ENCODE measurements around the gene RCCD1. TPM values are rescaled to one million over a fixed set of nuclear protein-coding genes. Genes with fewer than 3 reads are reported as not detected.

Gene RCCD1
- total and polyA plus RNA-seq, 7 donors: 4.4 to 7.6 (median 6.0) TPM

- H3K4me1 ChIP-seq: no peaks in the 10 kb centered on the region
- intact Hi-C loops (cut with DNase I): no loop called here
- no peaks in the 10 kb centered on the region for H3K27me3 ChIP-seq (ENCODE audit: insufficient read depth in 3 of 3, low read length in 2 of 3)
- DNase-seq (no peak), ATAC-seq (no peak)
- H3K4me3 ChIP-seq: no peak overlapping the region
- no peaks in the 10 kb centered on the region for H3K9me3 ChIP-seq
- 79 to 85% (median 83%) methylated on average over 8 of the region's 8 CpGs for WGBS, 3 donors
- TF ChIP-seq, protein P1, sequence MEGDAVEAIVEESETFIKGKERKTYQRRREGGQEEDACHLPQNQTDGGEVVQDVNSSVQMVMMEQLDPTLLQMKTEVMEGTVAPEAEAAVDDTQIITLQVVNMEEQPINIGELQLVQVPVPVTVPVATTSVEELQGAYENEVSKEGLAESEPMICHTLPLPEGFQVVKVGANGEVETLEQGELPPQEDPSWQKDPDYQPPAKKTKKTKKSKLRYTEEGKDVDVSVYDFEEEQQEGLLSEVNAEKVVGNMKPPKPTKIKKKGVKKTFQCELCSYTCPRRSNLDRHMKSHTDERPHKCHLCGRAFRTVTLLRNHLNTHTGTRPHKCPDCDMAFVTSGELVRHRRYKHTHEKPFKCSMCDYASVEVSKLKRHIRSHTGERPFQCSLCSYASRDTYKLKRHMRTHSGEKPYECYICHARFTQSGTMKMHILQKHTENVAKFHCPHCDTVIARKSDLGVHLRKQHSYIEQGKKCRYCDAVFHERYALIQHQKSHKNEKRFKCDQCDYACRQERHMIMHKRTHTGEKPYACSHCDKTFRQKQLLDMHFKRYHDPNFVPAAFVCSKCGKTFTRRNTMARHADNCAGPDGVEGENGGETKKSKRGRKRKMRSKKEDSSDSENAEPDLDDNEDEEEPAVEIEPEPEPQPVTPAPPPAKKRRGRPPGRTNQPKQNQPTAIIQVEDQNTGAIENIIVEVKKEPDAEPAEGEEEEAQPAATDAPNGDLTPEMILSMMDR (IDR thresholded peaks at IDR 0.05): no peak
- H3K27ac ChIP-seq: no peak overlapping the region
- peaks cover 2 to 100% of the 10 kb centered on the region in 2 donors for H3K36me3 ChIP-seq (ENCODE audit: insufficient read depth in 1 of 2, low read depth in 1 of 2)
These were observed 7.6 kb upstream of the RCCD1 start for GRCh38 chr15:90946941-90947576.

DNA sequence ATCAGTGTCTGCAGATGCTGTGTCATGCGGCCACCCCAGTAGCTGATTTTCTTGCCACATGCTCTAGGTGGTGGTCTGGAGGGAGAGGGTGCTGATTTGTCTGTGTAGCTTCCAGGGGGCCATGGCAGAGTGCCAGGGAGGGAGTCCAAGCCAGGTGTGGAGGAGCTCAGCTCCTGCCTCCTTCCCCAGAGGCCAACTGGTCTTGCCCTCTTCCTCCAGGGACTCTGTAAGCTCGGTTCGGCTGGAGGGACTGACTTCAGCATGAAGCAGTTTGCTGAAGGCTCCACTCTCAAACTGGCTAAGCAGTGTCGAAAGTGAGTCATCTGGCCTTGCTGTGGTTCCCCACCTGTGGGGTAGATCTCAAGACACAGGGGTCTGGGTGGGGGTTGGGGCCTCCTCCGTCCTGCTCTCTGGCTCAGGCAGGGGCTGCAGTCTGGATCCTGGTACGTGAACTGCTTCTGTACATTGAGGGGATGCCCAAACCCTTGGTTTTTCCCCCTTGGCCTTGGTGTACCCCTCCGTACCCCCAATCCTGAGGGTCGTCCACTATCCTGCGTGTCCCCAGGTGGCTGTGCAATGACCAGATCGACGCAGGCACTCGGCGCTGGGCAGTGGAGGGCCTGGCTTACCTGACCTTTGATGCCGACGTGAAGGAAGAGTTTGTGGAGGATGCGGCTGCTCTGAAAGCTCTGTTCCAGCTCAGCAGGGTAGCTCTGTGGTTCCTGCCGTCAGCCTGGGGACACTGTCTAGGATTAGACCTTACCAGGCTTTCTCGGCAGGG is 6.9 kb upstream of the RCCD1 start:
- DNase-seq (no peak), ATAC-seq (no peak)
- Histone ChIP-seq H3K9me3 (no peaks in the 10 kb centered on the region), H3K4me1 (no peaks in the 10 kb centered on the region), H3K4me3 (no peak overlapping the region), H3K27ac (no peak overlapping the region), H3K27me3 (ENCODE audit: insufficient read depth in 3 of 3, low read length in 2 of 3) (no peaks in the 10 kb centered on the region), H3K36me3 (ENCODE audit: insufficient read depth in 1 of 2, low read depth in 1 of 2) (peaks cover 2 to 100% of the 10 kb centered on the region in 2 donors)
- intact Hi-C loops (cut with DNase I): no loop called here
- WGBS, 3 donors: 85 to 92% (median 87%) methylated on average over 18 of the region's 18 CpGs
- TF ChIP-seq, protein P1 (IDR thresholded peaks at IDR 0.05): no peak

DNA sequence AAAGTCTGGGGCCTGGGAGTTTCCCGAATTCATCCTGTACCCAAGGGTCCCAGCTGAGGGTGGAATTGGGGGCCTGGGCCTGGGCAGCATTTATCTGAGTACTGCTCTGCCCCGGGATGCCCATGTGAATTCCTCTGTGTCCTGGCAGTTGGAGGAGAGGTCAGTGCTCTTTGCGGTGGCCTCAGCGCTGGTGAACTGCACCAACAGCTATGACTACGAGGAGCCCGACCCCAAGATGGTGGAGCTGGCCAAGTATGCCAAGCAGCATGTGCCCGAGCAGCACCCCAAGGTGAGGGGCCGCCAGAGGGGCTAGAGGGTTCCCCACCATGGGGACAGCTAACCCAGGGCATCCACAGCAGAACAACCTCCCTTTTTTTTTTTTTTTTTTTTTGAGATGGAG is 6.2 kb upstream of the RCCD1 start:
- Histone ChIP-seq H3K4me3 (no peak overlapping the region), H3K9me3 (no peaks in the 10 kb centered on the region), H3K27me3 (ENCODE audit: insufficient read depth in 3 of 3, low read length in 2 of 3) (no peaks in the 10 kb centered on the region), H3K27ac (no peak overlapping the region), H3K36me3 (ENCODE audit: insufficient read depth in 1 of 2, low read depth in 1 of 2) (peaks cover 5 to 100% of the 10 kb centered on the region in 2 donors), H3K4me1 (no peaks in the 10 kb centered on the region)
- TF ChIP-seq, protein P1 (IDR thresholded peaks at IDR 0.05): no peak
- DNase-seq (no peak), ATAC-seq (no peak)
- intact Hi-C loops (cut with DNase I): no loop called here
- 87 to 97% (median 97%) methylated on average over 8 of the region's 8 CpGs for WGBS, 3 donors

GRCh38 chr15:90949979-90950675 is 4.6 kb upstream of the RCCD1 start:
- intact Hi-C loops (cut with DNase I): no loop called here
- DNase-seq (no peak), ATAC-seq (no peak)
- Histone ChIP-seq H3K27ac (no peak overlapping the region), H3K4me1 (no peaks in the 10 kb centered on the region), H3K27me3 (ENCODE audit: insufficient read depth in 3 of 3, low read length in 2 of 3) (no peaks in the 10 kb centered on the region), H3K9me3 (no peaks in the 10 kb centered on the region), H3K4me3 (no peak overlapping the region), H3K36me3 (ENCODE audit: insufficient read depth in 1 of 2, low read depth in 1 of 2) (peaks cover 5 to 90% of the 10 kb centered on the region in 2 donors)
- 90 to 91% (median 91%) methylated on average over 23 of the region's 23 CpGs for WGBS, 3 donors
- TF ChIP-seq, protein P1 (IDR thresholded peaks at IDR 0.05): no peak
